ENCODE results near the gene G3BP2. TPM values are rescaled to one million over a fixed set of nuclear protein-coding genes. Genes with fewer than 3 reads are reported as not detected.

G3BP2 gene
- total and polyA plus RNA-seq, 2 of the 13 experiments (the other 11 are each of a cell fraction or from before 2014, with no cell fraction given), result 51.7 to 179 TPM

GRCh38 chr4:75634281-75634680 is 38.9 kb downstream of the G3BP2 start:
- H3K4me3 ChIP-seq (replicated peaks in 1 of 3; ENCODE audit: insufficient read depth in 1 of 3, low read depth in 2 of 3, low read length in 3 of 3), result no peak overlapping the region
- TF ChIP-seq MAZ (IDR thresholded peaks at IDR 0.05; ENCODE audit: borderline replicate concordance, low read depth, low read length) (no peak), MAZ (CRISPR knock-in tag; IDR thresholded peaks at IDR 0.05; ENCODE audit: low read depth) (no peak), ZNF329 (CRISPR knock-in tag; IDR thresholded peaks at IDR 0.05; ENCODE audit: low read depth) (no peak), ZNF839 (CRISPR knock-in tag; IDR thresholded peaks at IDR 0.05; ENCODE audit: borderline replicate concordance) (no peak), KLF12 (CRISPR knock-in tag; IDR thresholded peaks at IDR 0.05; ENCODE audit: borderline replicate concordance) (no peak), ZNF781 (CRISPR knock-in tag; IDR thresholded peaks at IDR 0.05; ENCODE audit: borderline replicate concordance, not compliant biosample characterization) (no peak), ZFAT (CRISPR knock-in tag; conservative IDR thresholded peaks at IDR 0.05) (no peak), ZNF33B (CRISPR knock-in tag; IDR thresholded peaks at IDR 0.05) (no peak), ZNF672 (CRISPR knock-in tag; IDR thresholded peaks at IDR 0.05) (no peak), PAF1 (CRISPR knock-in tag; IDR thresholded peaks at IDR 0.05) (no peak)
- POLR2A ChIA-PET, result no interaction called here

DNA sequence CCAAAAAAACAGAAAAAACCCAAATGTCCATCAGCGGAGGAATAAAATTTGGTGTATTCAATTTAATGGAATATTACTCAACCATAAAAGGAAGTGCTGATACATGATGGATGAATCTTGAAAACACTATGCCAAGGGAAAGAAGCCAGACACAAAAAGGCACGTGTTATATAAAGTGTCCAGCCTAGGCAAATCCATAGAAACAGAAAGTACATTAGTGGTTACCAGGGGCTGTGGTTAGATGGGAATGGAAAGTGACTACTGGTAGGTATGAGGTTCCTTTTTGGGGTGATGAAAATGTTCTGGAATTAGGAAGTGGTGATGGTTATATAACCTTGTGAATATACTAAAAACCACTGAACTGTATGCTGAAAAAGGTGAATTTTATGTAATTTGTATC is 39.4 kb downstream of the G3BP2 start:
- DNase-seq (ENCODE audit: low spot score) (no peak), FAIRE-seq (no peak), ATAC-seq (no peak)
- Histone ChIP-seq H3K27me3 (ENCODE audit: control insufficient read depth in 1 of 2, insufficient read depth in 2 of 2, low read length in 2 of 2) (no peaks in the 10 kb centered on the region; a peak in 1 of 5 replicates), H3K36me3 (replicated peaks in 1 of 2; ENCODE audit: control insufficient read depth in 1 of 2, insufficient read depth in 2 of 2, low read length in 2 of 2) (no peaks in the 10 kb centered on the region), H3K27ac (ENCODE audit: extremely low read length, insufficient read depth, low read length) (no peak overlapping the region), H3K9ac (ENCODE audit: insufficient read depth, low read depth, low read length) (no peak overlapping the region), H3K79me2 (ENCODE audit: insufficient read depth, low read length) (no peaks in the 10 kb centered on the region), H2AFZ (ENCODE audit: low read length) (no peak overlapping the region), H3K4me1 (ENCODE audit: insufficient read depth, low read length) (peaks cover 6% of the 10 kb centered on the region; the same call in 1 of the 2 replicates), H3K4me3 (replicated peaks in 1 of 3; ENCODE audit: insufficient read depth in 1 of 3, low read depth in 2 of 3, low read length in 3 of 3) (no peak overlapping the region), H4K20me1 (ENCODE audit: insufficient read depth, low read length) (no peaks in the 10 kb centered on the region), H3K4me2 (ENCODE audit: low read depth, low read length) (no peak overlapping the region), H3K9me3 (ENCODE audit: low read length) (no peaks in the 10 kb centered on the region)
- in situ Hi-C loops (cut with HindIII; ENCODE audit: extremely low pct_ligation_motif_present, low pct_unique_long_range_greater_than_20kb), result no loop called here
- ChIA-PET POLR2A (no interaction called here), CTCF (ENCODE audit: low intra/inter-chr PET ratio, low total read pairs) (no interaction called here)
- intact Hi-C loops (cut with micrococcal nuclease; ENCODE audit: unreplicated experiment), result no loop called here
- no TSS peak for BruUV-seq (replicated peaks)
- WGBS (ENCODE audit: low lambda C conversion rate), result 52% methylated on average over 2 of the region's 2 CpGs
- TF ChIP-seq, protein P1, sequence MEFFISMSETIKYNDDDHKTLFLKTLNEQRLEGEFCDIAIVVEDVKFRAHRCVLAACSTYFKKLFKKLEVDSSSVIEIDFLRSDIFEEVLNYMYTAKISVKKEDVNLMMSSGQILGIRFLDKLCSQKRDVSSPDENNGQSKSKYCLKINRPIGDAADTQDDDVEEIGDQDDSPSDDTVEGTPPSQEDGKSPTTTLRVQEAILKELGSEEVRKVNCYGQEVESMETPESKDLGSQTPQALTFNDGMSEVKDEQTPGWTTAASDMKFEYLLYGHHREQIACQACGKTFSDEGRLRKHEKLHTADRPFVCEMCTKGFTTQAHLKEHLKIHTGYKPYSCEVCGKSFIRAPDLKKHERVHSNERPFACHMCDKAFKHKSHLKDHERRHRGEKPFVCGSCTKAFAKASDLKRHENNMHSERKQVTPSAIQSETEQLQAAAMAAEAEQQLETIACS (CRISPR knock-in tag; IDR thresholded peaks at IDR 0.05), result no peak
- TF ChIP-seq ETV5 (CRISPR knock-in tag; IDR thresholded peaks at IDR 0.05; ENCODE audit: borderline replicate concordance) (no peak), HNF4A (CRISPR knock-in tag; IDR thresholded peaks at IDR 0.05) (no peak), PHB2 (IDR thresholded peaks at IDR 0.05; ENCODE audit: partially characterized antibody) (no peak), FOSL1 (CRISPR knock-in tag; IDR thresholded peaks at IDR 0.05; ENCODE audit: borderline replicate concordance) (no peak)
- TF ChIP-seq, protein P2, sequence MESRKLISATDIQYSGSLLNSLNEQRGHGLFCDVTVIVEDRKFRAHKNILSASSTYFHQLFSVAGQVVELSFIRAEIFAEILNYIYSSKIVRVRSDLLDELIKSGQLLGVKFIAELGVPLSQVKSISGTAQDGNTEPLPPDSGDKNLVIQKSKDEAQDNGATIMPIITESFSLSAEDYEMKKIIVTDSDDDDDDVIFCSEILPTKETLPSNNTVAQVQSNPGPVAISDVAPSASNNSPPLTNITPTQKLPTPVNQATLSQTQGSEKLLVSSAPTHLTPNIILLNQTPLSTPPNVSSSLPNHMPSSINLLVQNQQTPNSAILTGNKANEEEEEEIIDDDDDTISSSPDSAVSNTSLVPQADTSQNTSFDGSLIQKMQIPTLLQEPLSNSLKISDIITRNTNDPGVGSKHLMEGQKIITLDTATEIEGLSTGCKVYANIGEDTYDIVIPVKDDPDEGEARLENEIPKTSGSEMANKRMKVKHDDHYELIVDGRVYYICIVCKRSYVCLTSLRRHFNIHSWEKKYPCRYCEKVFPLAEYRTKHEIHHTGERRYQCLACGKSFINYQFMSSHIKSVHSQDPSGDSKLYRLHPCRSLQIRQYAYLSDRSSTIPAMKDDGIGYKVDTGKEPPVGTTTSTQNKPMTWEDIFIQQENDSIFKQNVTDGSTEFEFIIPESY (CRISPR knock-in tag; IDR thresholded peaks at IDR 0.05), result no peak

More at GRCh38 chr4:75634281-75634680, 38.9 kb downstream of the G3BP2 start:
- in situ Hi-C loops (cut with HindIII; ENCODE audit: extremely low pct_ligation_motif_present, low pct_unique_long_range_greater_than_20kb), result no loop called here
- 7% methylated on average over 3 of the region's 3 CpGs for WGBS (ENCODE audit: low lambda C conversion rate)
- no TSS peak for BruUV-seq (replicated peaks)
- Histone ChIP-seq H3K9me3 (ENCODE audit: low read length) (no peaks in the 10 kb centered on the region), H3K4me1 (ENCODE audit: insufficient read depth, low read length) (peaks cover 6% of the 10 kb centered on the region; the same call in 1 of the 2 replicates), H3K79me2 (ENCODE audit: insufficient read depth, low read length) (no peaks in the 10 kb centered on the region), H3K9ac (ENCODE audit: insufficient read depth, low read depth, low read length) (no peak overlapping the region), H2AFZ (ENCODE audit: low read length) (no peak overlapping the region), H4K20me1 (ENCODE audit: insufficient read depth, low read length) (no peaks in the 10 kb centered on the region), H3K4me2 (ENCODE audit: low read depth, low read length) (no peak overlapping the region), H3K27ac (ENCODE audit: extremely low read length, insufficient read depth, low read length) (no peak overlapping the region), H3K36me3 (replicated peaks in 1 of 2; ENCODE audit: control insufficient read depth in 1 of 2, insufficient read depth in 2 of 2, low read length in 2 of 2) (no peaks in the 10 kb centered on the region), H3K27me3 (ENCODE audit: control insufficient read depth in 1 of 2, insufficient read depth in 2 of 2, low read length in 2 of 2) (no peaks in the 10 kb centered on the region; a peak in 1 of 5 replicates)
- intact Hi-C loops (cut with micrococcal nuclease; ENCODE audit: unreplicated experiment), result no loop called here
- DNase-seq (ENCODE audit: low spot score), result no peak
- CTCF ChIA-PET (ENCODE audit: low intra/inter-chr PET ratio, low total read pairs), result no interaction called here
- FAIRE-seq, result no peak
- ATAC-seq, result no peak

Data from HepG2 (cell line).